ENCODE data around the gene USP9X. TPM values are rescaled to one million over a fixed set of nuclear protein-coding genes. Genes with fewer than 3 reads are reported as not detected.
"Not testable (repeated sequence)": the region's sequence is repeated elsewhere in the genome, so short reads cannot be mapped to it uniquely, and the experiment has no call there.

The USP9X gene
- total RNA-seq, 2 experiments from 2014 or later, result 38.0 to 46.0 TPM

DNA sequence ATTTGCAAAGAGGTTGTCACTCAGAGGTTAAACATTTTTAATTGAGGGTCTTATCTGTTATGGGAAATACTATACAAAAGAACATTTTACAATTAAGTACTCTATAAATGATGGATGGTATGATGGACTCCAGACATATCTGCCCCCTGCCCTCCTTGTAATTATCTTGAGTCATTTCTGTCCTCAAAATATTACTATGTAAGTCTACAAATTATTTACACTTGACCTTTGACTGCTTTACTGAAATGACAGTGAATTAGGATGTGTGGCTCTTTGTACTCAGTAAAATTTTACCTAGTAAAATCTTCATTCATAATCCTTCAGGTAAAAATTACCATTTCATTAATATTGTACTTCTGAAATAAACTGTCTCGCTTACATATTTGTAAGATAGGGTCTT lies 46.5 kb downstream of the USP9X start:
- H3K9me3 Mint-ChIP-seq (ENCODE audit: insufficient read depth), result no peaks in the 10 kb centered on the region
- ChIA-PET CTCF (no interaction called here), POLR2A (no interaction called here)
- no peaks in the 10 kb centered on the region for H3K27me3 Mint-ChIP-seq (ENCODE audit: low read depth)
- no peak for ATAC-seq
- H3K36me3 Mint-ChIP-seq (ENCODE audit: low read depth), result peaks cover 27% of the 10 kb centered on the region
- H3K4me1 Mint-ChIP-seq (ENCODE audit: low read depth), result peaks cover 8% of the 10 kb centered on the region
- H3K27ac Mint-ChIP-seq, result no peak overlapping the region
- no peak overlapping the region for H3K4me3 Mint-ChIP-seq
- no peak for DNase-seq

DNA sequence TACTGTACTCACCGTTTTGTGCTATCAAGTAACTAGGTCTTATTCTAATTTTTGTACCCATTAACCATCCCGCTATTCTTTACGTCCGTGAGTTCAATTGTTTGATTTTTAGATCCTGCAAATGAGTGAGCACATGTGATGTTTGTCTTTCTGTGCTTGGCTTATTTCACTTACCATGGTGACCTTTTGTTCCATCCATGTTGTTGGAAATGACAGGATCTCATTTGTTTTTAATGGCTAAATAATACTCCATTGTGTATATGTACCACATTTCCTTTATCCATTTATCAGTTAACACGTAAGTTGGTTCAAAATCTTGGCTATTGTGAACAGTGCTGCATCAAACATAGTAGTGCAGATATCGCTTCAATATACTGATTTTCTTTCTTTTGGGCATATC lies 48.3 kb downstream of the USP9X start:
- ChIA-PET CTCF (no interaction called here), POLR2A (no interaction called here)
- DNase-seq, result no peak
- H3K27me3 Mint-ChIP-seq (ENCODE audit: low read depth), result no peaks in the 10 kb centered on the region
- no peaks in the 10 kb centered on the region for H3K9me3 Mint-ChIP-seq (ENCODE audit: insufficient read depth)
- ATAC-seq, result no peak
- no peak overlapping the region for H3K4me3 Mint-ChIP-seq
- peaks cover 2% of the 10 kb centered on the region for H3K4me1 Mint-ChIP-seq (ENCODE audit: low read depth)
- H3K36me3 Mint-ChIP-seq (ENCODE audit: low read depth), result peaks cover 27% of the 10 kb centered on the region
- no peak overlapping the region for H3K27ac Mint-ChIP-seq

DNA sequence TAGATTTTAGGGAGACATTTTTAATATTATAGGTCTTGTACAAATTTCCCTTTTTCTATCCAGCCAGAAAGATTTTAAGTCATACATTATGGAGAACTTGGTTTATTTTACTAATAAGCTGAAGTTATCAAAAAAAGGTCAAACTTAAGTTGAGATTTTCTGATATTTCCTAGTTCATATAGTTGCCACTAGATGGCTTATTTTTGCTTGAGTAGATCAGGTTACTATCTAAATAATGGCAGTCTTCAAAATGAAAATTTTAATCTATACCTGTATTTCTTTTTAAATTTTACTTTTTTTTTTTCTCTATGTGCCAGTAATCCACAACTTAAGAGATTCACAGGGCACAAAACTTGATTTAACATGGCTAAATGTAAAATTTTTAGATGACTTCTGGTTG lies 52.3 kb downstream of the USP9X start:
- H3K4me1 Mint-ChIP-seq (ENCODE audit: low read depth), result no peaks in the 10 kb centered on the region
- no peak overlapping the region for H3K27ac Mint-ChIP-seq
- no peaks in the 10 kb centered on the region for H3K27me3 Mint-ChIP-seq (ENCODE audit: low read depth)
- ChIA-PET POLR2A (interaction anchor here (1.2 kb wide), 1 partner anchor 403 kb away, joined by 3 read pairs; the partner anchor contains the start of gene MED14), CTCF (interaction anchor here (1.0 to 2.9 kb wide), 6 partner anchors 17 to 155 kb away, joined by 3 to 8 read pairs (median 4); no protein-coding TSS in a partner anchor)
- ATAC-seq (no peak), DNase-seq (no peak)
- H3K36me3 Mint-ChIP-seq (ENCODE audit: low read depth), result peaks cover 23% of the 10 kb centered on the region
- no peak overlapping the region for H3K4me3 Mint-ChIP-seq
- no peaks in the 10 kb centered on the region for H3K9me3 Mint-ChIP-seq (ENCODE audit: insufficient read depth)

DNA sequence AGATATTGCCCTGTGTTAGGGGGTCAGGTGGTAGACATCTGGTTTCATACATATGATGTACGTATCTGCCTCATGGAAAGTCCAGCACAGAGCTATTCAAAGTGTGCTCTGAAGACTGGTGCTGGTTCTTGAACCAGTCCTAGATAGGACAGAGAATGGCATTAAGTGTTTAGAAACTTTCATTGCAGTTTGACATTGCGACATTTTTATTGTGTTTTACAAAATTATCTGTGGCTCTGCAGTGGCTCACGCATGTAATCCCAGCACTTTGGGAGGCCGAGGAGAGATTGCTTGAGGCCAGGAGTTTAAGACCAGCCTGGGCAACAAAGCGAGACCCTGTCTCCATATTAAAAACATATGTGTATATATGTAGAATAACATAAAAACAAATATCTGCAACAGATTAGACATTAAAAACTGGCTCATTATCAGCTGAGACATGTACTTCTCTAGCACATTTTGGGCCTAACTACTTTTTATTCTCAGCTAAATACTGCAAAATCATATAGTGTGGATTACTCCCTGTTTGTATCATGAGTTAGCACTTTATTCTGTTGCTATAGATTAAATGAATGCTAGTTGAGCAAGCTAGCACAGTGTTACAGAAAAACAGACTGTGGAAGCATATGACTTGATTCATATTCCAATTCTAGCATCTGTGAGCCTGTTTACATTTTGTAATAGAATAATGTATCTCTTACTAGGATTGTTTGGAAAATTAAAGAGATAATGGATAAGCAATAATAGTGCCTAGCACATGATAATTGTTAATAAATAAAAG lies 57.1 kb downstream of the USP9X start:
- Mint-ChIP-seq H3K4me1 (ENCODE audit: low read depth) (peaks cover 7% of the 10 kb centered on the region), H3K27ac (no peak overlapping the region), H3K4me3 (no peak overlapping the region), H3K9me3 (ENCODE audit: insufficient read depth) (no peaks in the 10 kb centered on the region), H3K36me3 (ENCODE audit: low read depth) (peaks cover 17% of the 10 kb centered on the region), H3K27me3 (ENCODE audit: low read depth) (no peaks in the 10 kb centered on the region)
- ATAC-seq, result no peak
- POLR2A ChIA-PET, result no interaction called here
- DNase-seq, result no peak
- CTCF ChIA-PET, result interaction anchor here (1.0 kb wide), 1 partner anchor 38 kb away, joined by 3 read pairs; no protein-coding TSS in a partner anchor

DNA sequence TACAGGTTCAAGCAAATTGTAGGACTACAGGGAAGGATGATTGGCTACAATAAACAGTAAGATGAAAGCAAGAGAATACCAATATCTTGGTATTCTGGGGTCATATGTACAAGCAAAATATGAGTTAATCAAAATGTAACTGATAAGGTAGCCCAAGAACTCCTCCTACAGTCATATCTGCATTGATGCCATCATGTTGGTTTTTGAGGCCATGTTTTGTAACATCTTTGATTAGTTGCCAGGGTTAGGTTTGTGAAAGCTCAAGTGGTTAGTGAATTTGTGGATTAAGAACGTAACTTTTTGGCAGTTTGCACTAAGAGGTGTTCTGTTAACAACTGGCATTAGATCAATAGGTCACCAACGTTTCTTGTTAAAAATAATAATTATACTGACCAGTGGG lies 59.6 kb downstream of the USP9X start:
- no peak overlapping the region for H3K4me3 Mint-ChIP-seq
- H3K9me3 Mint-ChIP-seq (ENCODE audit: insufficient read depth), result no peaks in the 10 kb centered on the region
- H3K36me3 Mint-ChIP-seq (ENCODE audit: low read depth), result peaks cover 23% of the 10 kb centered on the region
- DNase-seq, result no peak
- no peaks in the 10 kb centered on the region for H3K27me3 Mint-ChIP-seq (ENCODE audit: low read depth)
- ATAC-seq, result no peak
- ChIA-PET POLR2A (no interaction called here), CTCF (no interaction called here)
- no peak overlapping the region for H3K27ac Mint-ChIP-seq
- peaks cover 7% of the 10 kb centered on the region for H3K4me1 Mint-ChIP-seq (ENCODE audit: low read depth)

DNA sequence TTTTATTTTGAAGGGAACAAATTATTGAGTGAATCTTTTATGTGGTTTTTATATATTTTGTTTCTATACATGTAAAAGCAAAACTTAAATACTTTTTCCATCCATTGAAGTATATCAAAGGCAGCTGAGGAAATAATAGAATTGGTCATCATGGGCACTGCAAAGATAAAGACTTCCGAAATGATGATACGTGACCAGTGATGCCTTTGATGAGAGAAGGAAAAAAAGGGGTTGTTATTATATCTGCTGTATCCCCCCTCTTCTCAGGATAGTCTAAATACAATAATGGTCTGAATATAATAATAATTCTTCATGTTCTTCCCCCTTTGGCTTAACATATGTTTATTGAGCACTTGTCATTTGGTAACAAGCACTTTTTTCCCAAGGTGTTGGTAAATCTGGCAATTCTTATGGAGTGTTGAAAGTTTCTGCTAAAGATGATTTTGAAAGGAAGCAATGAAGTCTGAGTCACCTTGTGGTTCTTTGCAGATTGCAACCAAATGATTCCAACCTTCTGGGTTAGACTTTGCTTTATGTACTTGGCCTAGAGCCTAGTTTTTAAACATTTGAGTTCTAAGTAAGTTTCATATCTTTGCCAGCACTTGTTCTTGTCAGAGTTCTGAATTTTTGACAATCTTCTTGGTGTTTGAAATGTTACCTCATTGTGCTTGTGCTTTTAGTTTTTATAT lies 60.8 kb downstream of the USP9X start:
- H3K27ac Mint-ChIP-seq, result no peak overlapping the region
- H3K9me3 Mint-ChIP-seq (ENCODE audit: insufficient read depth), result no peaks in the 10 kb centered on the region
- peaks cover 23% of the 10 kb centered on the region for H3K36me3 Mint-ChIP-seq (ENCODE audit: low read depth)
- H3K4me1 Mint-ChIP-seq (ENCODE audit: low read depth), result peaks cover 7% of the 10 kb centered on the region
- DNase-seq, result no peak
- H3K27me3 Mint-ChIP-seq (ENCODE audit: low read depth), result no peaks in the 10 kb centered on the region
- H3K4me3 Mint-ChIP-seq, result no peak overlapping the region
- no peak for ATAC-seq
- ChIA-PET POLR2A (no interaction called here), CTCF (interaction anchor here (1.1 kb wide), 1 partner anchor 29 kb away, joined by 5 read pairs; no protein-coding TSS in a partner anchor)

DNA sequence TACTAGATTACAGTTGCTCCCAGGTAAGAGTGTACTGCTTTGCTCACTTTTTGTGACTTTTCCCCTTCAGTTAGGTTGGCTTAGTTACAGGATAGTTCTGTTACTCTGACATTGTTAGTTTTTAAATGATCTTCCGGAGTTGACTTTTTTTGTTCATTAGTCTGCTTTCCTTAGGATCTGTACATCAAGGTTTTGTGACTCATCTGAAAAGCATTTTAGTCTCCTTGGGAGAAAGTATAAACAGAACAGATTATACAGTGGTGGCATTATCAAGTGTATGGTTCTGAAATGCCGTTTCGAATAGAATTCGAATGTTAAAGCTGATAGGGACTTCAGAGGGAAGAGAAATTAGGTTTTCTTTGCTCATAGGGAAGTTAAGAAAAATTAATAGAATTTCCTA lies 63.3 kb downstream of the USP9X start:
- ATAC-seq, result no peak
- ChIA-PET CTCF (no interaction called here), POLR2A (no interaction called here)
- H3K9me3 Mint-ChIP-seq (ENCODE audit: insufficient read depth), result no peaks in the 10 kb centered on the region
- peaks cover 9% of the 10 kb centered on the region for H3K4me1 Mint-ChIP-seq (ENCODE audit: low read depth)
- H3K27me3 Mint-ChIP-seq (ENCODE audit: low read depth), result no peaks in the 10 kb centered on the region
- H3K36me3 Mint-ChIP-seq (ENCODE audit: low read depth), result peaks cover 22% of the 10 kb centered on the region
- H3K4me3 Mint-ChIP-seq, result no peak overlapping the region
- H3K27ac Mint-ChIP-seq, result no peak overlapping the region
- DNase-seq, result no peak

DNA sequence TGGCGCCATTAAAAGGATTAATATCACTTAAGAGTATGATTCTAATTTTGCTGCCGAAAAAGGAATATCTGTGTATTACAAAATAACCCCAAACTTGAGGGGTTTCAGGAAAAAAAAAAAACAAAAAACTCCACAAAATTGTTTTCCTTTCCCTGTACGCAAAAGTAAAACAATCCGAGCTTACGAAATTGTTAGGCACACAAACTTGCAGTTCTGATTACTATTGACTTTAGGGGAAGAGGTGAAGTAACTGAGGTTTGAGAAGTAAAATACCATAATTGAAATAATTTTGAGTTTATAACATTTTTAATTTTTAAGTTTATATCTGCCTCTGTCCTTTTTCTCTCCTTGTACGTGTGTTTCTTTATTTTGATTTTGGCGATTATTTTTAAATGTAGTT lies 64.8 kb downstream of the USP9X start:
- no peaks in the 10 kb centered on the region for H3K9me3 Mint-ChIP-seq (ENCODE audit: insufficient read depth)
- ATAC-seq, result no peak
- ChIA-PET POLR2A (no interaction called here), CTCF (no interaction called here)
- DNase-seq, result no peak
- H3K4me3 Mint-ChIP-seq, result no peak overlapping the region
- peaks cover 9% of the 10 kb centered on the region for H3K4me1 Mint-ChIP-seq (ENCODE audit: low read depth)
- peaks cover 23% of the 10 kb centered on the region for H3K36me3 Mint-ChIP-seq (ENCODE audit: low read depth)
- H3K27ac Mint-ChIP-seq, result no peak overlapping the region
- H3K27me3 Mint-ChIP-seq (ENCODE audit: low read depth), result no peaks in the 10 kb centered on the region

DNA sequence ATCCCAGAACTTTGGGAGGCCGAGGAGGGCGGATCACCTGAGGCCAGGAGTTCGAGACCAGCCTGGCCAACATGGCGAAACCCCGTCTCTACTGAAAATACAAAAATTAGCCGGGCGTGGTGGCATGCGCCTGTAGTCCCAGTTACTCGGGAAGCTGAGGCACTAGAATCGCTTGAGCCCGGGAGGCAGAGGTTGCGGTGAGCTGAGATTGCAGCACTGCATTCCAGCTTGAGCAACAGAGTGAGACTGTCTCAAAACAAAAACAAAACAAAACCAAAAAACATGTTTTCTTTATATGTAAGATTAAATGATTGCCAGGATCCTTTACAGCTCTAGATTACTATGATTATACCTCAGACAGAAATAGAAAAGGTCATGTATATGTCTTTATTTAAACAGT lies 66.5 kb downstream of the USP9X start:
- POLR2A ChIA-PET; H3K4me3 Mint-ChIP-seq; DNase-seq; ATAC-seq; H3K27ac Mint-ChIP-seq; H3K27me3 Mint-ChIP-seq (ENCODE audit: low read depth); H3K9me3 Mint-ChIP-seq (ENCODE audit: insufficient read depth); H3K4me1 Mint-ChIP-seq (ENCODE audit: low read depth): not testable (repeated sequence)
- CTCF ChIA-PET, result interaction anchor here (1.3 kb wide), 2 partner anchors 11 to 28 kb away, joined by 3 read pairs; no protein-coding TSS in a partner anchor
- H3K36me3 Mint-ChIP-seq (ENCODE audit: low read depth), result peaks cover 19% of the 10 kb centered on the region

DNA sequence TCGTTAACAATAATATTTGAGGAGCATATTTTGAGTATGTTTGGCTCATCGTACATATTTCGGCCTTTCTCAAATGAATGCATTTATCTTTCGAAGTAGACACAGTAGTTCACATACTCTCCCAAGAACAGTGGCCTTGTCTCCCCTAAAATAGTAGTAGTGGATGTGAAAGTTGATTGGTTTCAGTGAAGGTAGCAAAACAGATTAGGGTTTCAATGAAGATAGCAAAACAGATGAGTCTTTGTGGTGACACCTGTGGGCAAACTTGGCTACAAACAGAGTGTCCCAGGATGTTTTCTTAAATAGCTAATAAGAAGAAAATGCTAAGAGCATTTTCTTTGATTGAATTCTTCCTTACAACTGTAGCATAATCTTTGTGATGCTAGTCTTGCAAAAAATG lies 67.0 kb downstream of the USP9X start:
- Mint-ChIP-seq H3K27ac (no peak overlapping the region), H3K9me3 (ENCODE audit: insufficient read depth) (no peaks in the 10 kb centered on the region), H3K27me3 (ENCODE audit: low read depth) (no peaks in the 10 kb centered on the region), H3K4me3 (no peak overlapping the region), H3K4me1 (ENCODE audit: low read depth) (peaks cover 2% of the 10 kb centered on the region), H3K36me3 (ENCODE audit: low read depth) (peaks cover 16% of the 10 kb centered on the region)
- no peak for ATAC-seq
- CTCF ChIA-PET, result interaction anchor here (1.3 kb wide), 2 partner anchors 11 to 28 kb away, joined by 3 read pairs; no protein-coding TSS in a partner anchor
- DNase-seq, result no peak
- POLR2A ChIA-PET, result no interaction called here

DNA sequence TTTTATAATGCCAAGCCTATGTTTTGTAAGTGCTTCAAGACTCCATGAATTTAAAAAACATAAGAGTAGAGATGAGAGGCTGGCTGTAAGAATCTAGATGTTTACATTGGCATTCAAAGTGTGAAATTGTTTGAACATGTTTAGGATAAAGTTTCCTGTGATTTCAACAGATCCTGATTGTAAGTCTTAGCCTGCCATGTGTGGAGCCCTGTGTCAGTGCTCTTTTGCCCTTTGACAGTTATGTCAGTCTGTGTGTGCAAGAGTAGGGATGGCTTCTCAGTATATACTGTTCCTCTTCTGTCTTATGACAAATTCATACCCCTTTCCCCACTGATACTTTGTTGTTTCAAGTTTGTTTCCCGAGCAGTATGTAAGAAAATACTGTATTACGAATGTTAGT lies 68.2 kb downstream of the USP9X start:
- DNase-seq (no peak), ATAC-seq (no peak)
- no peaks in the 10 kb centered on the region for H3K9me3 Mint-ChIP-seq (ENCODE audit: insufficient read depth)
- no peak overlapping the region for H3K27ac Mint-ChIP-seq
- POLR2A ChIA-PET, result no interaction called here
- H3K36me3 Mint-ChIP-seq (ENCODE audit: low read depth), result peaks cover 17% of the 10 kb centered on the region
- H3K4me1 Mint-ChIP-seq (ENCODE audit: low read depth), result peaks cover 2% of the 10 kb centered on the region
- no peak overlapping the region for H3K4me3 Mint-ChIP-seq
- CTCF ChIA-PET, result no interaction called here
- H3K27me3 Mint-ChIP-seq (ENCODE audit: low read depth), result no peaks in the 10 kb centered on the region

DNA sequence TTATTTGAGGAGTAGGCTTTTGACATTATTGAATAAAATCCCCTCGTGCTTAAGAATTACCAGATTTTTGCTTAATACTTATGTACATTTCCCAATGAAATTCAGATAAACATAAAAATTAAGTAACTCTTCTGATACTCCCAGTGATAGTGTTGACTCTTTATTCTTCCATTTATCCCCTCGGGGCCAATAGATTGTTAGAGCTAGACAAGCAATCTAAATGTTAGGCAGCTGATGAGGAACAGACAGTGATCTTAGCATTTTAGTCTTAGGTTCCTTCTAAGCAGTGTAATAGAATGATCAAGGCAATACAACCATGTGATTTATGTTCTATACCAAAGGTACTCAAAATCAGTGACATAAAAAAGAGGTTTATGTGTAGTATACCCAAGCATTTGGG lies 68.7 kb downstream of the USP9X start:
- Mint-ChIP-seq H3K36me3 (ENCODE audit: low read depth) (peaks cover 17% of the 10 kb centered on the region), H3K4me1 (ENCODE audit: low read depth) (peaks cover 2% of the 10 kb centered on the region), H3K4me3 (no peak overlapping the region), H3K9me3 (ENCODE audit: insufficient read depth) (no peaks in the 10 kb centered on the region), H3K27ac (no peak overlapping the region), H3K27me3 (ENCODE audit: low read depth) (no peaks in the 10 kb centered on the region)
- DNase-seq, result no peak
- CTCF ChIA-PET, result no interaction called here
- POLR2A ChIA-PET, result no interaction called here
- no peak for ATAC-seq

Measured in activated CD8-positive, alpha-beta T cell treated with anti-CD3 and anti-CD28 coated beads, Interleukin-2, amount 10 ng/mL, durations not matched to agents 7 days and 5 days (primary cell).